ENCODE measurements around the gene SRSF1. TPM values are rescaled to one million over a fixed set of nuclear protein-coding genes. Genes with fewer than 3 reads are reported as not detected.

The SRSF1 gene, protein sequence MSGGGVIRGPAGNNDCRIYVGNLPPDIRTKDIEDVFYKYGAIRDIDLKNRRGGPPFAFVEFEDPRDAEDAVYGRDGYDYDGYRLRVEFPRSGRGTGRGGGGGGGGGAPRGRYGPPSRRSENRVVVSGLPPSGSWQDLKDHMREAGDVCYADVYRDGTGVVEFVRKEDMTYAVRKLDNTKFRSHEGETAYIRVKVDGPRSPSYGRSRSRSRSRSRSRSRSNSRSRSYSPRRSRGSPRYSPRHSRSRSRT
- 258 to 267 TPM (median 264 TPM) in 3 replicates for total RNA-seq

DNA sequence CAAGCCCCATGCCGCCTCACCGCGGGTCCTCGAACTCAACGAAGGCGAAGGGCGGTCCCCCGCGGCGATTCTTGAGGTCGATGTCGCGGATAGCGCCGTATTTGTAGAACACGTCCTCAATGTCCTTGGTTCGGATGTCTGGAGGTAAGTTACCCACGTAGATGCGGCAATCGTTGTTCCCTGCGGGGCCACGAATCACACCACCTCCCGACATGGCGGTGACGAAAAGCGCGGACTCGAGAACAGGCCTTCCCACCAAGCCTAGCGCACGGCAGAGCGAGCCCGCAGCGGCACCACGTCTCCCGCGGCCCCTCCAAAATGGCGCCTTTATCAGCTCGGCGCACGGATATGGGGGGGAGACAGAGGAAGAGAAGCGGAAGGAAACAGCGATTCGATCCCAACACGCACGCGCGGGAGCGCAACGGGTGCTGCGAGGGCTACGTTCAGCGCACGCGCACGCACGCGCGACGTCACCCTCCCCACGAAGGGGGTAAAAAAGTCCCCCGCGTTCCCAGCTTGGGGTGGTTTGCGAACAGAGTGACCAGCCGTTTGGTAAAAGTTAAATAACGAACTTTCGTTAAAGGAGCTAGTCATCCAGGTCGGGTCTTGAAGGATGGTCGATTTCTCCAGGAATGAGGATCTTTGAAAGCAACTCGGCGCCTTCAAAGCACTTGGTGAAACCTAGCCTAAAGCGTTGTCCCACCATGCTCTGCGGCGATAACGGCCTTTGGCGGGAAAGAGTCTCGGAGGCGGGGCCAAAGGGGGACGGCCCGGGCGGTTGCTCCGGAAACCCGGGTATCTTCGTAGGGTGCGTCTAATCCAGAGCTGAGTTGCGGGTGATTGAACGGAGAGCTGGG is at the start of gene SRSF1:
Gene SRSF1, minus strand, starts transcription at position 323 of the 857 bp plus-strand sequence. Its CDS starts 109 bp downstream, at position 214.
- TF ChIP-seq, protein P1, sequence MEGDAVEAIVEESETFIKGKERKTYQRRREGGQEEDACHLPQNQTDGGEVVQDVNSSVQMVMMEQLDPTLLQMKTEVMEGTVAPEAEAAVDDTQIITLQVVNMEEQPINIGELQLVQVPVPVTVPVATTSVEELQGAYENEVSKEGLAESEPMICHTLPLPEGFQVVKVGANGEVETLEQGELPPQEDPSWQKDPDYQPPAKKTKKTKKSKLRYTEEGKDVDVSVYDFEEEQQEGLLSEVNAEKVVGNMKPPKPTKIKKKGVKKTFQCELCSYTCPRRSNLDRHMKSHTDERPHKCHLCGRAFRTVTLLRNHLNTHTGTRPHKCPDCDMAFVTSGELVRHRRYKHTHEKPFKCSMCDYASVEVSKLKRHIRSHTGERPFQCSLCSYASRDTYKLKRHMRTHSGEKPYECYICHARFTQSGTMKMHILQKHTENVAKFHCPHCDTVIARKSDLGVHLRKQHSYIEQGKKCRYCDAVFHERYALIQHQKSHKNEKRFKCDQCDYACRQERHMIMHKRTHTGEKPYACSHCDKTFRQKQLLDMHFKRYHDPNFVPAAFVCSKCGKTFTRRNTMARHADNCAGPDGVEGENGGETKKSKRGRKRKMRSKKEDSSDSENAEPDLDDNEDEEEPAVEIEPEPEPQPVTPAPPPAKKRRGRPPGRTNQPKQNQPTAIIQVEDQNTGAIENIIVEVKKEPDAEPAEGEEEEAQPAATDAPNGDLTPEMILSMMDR (IDR thresholded peaks at IDR 0.05; ENCODE audit: unreplicated experiment): no peak
- peak within 1 kb of the TSS; percentile 100 for H3K27ac Mint-ChIP-seq
- no peaks in the 10 kb centered on the region for H3K9me3 Mint-ChIP-seq
- H3K4me1 Mint-ChIP-seq: peaks cover 47% of the 10 kb centered on the region
- peak within 1 kb of the TSS; percentile 98 for H3K4me3 Mint-ChIP-seq
- DNase-seq (ENCODE audit: low spot score in 2 of 2, unreplicated experiment in 2 of 2): peak; percentile 96 to 98
- H3K36me3 Mint-ChIP-seq: peaks cover 26% of the 10 kb centered on the region
- no peaks in the 10 kb centered on the region for H3K27me3 Mint-ChIP-seq (ENCODE audit: low read depth)

DNA sequence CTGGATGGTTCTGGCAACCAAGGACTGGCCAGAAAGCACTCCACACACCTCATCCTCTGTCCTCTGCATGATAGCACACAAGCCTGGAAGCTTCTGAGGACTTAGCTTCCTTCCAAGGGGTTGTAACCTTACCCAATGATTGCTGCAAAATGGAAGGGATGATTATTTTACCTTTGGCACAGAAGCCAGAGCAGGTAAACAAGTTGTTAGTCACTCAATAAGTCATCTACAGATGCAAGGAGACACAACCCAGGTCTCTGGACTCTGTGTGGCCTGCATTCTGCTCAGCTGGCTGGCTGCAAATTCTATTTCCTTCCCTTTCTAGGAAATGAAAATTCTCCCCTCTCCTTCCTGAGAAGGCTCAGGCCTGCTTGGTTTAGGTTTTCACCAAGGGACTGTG is 49.4 kb upstream of the SRSF1 start:
- no peak overlapping the region for H3K4me3 Mint-ChIP-seq
- peaks cover 11% of the 10 kb centered on the region for H3K27me3 Mint-ChIP-seq (ENCODE audit: low read depth)
- H3K27ac Mint-ChIP-seq: no peak overlapping the region
- no peak for DNase-seq (ENCODE audit: low spot score in 2 of 2, unreplicated experiment in 2 of 2)
- H3K4me1 Mint-ChIP-seq: peaks cover 6% of the 10 kb centered on the region
- H3K36me3 Mint-ChIP-seq: no peaks in the 10 kb centered on the region
- TF ChIP-seq, protein P1 (IDR thresholded peaks at IDR 0.05; ENCODE audit: unreplicated experiment): no peak
- no peaks in the 10 kb centered on the region for H3K9me3 Mint-ChIP-seq

DNA sequence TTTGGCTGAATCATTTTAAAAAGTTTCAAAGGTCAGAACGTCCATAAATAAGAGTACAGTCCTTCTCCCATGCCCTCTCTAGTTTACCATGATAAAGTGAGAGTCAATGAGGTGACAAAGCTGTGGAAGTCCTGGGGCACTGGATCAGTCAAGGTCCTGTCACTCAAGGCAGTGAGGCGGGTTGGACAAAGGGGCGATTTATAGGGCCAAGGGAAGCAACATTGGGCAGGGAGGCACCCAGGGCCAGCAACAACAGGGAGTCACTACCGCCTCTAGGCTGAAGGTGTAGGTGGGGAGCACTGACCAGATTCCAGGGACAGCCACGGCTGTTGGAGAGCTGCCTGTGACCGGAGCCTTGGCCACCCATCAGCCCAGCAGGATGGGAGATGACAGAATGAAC is 47.6 kb upstream of the SRSF1 start:
- no peak overlapping the region for H3K27ac Mint-ChIP-seq
- no peaks in the 10 kb centered on the region for H3K9me3 Mint-ChIP-seq
- H3K4me1 Mint-ChIP-seq: no peaks in the 10 kb centered on the region
- no peaks in the 10 kb centered on the region for H3K36me3 Mint-ChIP-seq
- no peak for DNase-seq (ENCODE audit: low spot score in 2 of 2, unreplicated experiment in 2 of 2)
- TF ChIP-seq, protein P1 (IDR thresholded peaks at IDR 0.05; ENCODE audit: unreplicated experiment): no peak
- peaks cover 10% of the 10 kb centered on the region for H3K27me3 Mint-ChIP-seq (ENCODE audit: low read depth)
- H3K4me3 Mint-ChIP-seq: no peak overlapping the region

DNA sequence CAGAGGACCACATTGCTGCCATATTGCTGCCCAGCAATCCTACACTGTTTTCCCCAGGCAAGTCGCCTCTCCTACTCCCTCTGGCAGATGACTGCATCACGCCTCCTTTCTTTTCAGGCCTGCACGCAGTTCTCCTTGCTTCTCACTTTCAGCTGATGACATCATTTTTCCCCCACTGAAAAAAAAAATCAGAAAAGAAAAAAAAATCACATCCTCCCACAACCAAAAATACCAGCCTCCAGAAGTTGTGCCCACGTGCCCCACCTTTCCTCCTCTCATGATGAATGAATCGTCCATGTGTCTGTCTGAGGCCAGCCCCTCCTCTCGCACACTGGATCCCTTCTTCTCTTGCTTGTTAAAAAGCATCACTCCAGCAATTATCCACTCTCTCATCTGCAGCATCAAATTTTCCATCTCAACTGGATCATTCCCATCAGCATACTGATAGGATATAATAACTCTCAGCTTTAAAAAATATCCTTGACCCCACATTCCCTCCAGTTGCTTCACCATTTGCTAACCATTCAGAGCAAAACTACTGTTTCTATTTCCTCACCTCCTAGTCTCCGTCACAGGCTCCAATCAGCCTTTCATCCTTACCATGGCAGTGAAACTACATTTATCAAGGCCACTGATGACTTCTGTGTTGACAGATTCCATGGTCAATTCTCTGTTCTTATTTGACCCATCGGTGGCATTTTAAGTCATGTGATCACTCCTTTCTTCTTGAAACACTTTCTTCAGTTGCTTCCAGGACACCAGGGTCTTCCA is 46.1 kb upstream of the SRSF1 start:
- DNase-seq (ENCODE audit: low spot score in 2 of 2, unreplicated experiment in 2 of 2): no peak
- Mint-ChIP-seq H3K27ac (no peak overlapping the region), H3K36me3 (no peaks in the 10 kb centered on the region), H3K27me3 (ENCODE audit: low read depth) (peaks cover 10% of the 10 kb centered on the region), H3K4me1 (no peaks in the 10 kb centered on the region), H3K9me3 (no peaks in the 10 kb centered on the region), H3K4me3 (no peak overlapping the region)
- TF ChIP-seq, protein P1 (IDR thresholded peaks at IDR 0.05; ENCODE audit: unreplicated experiment): no peak

DNA sequence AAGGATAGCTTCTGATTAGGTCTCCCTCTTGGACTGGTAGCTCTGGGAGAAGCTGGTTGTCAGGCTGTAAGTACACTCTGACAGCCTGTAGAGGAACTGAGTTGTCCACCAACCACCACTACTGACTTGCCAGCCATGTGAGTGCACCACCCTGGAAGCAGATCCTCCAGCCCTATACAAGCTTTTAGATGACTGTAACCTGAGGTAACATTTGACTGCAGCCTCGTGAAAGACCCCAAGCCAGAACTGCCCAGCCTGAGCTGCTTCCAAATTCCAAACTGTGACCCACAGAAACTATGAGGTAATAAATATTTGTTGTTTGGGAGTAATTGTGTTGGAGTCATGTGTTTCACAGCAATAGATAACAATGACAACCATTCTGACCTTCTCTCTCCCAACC is 45.4 kb upstream of the SRSF1 start:
- Mint-ChIP-seq H3K4me1 (peaks cover 6% of the 10 kb centered on the region), H3K36me3 (no peaks in the 10 kb centered on the region), H3K27me3 (ENCODE audit: low read depth) (peaks cover 10% of the 10 kb centered on the region), H3K9me3 (no peaks in the 10 kb centered on the region), H3K27ac (no peak overlapping the region), H3K4me3 (no peak overlapping the region)
- no peak for DNase-seq (ENCODE audit: low spot score in 2 of 2, unreplicated experiment in 2 of 2)
- TF ChIP-seq, protein P1 (IDR thresholded peaks at IDR 0.05; ENCODE audit: unreplicated experiment): no peak

All from mesothelial cell of epicardium (in vitro differentiated cells).